Ectodermal cell (in vitro differentiated cells): ENCODE data around the gene GRIK1.

Source experiments
- H3K27ac ChIP-seq: 2 replicates; pipeline ENCODE4 v1.7.0; 2013; ENCODE audit warnings: mild to moderate bottlenecking, low read depth, low read length; ENCODE audit not compliant: insufficient read depth, poor library complexity, severe bottlenecking
- H3K27me3 ChIP-seq: 2 replicates; pipeline ENCODE4 v1.7.0; 2013; ENCODE audit warnings: mild to moderate bottlenecking, low read length; ENCODE audit not compliant: insufficient read depth, control insufficient read depth, poor library complexity, severe bottlenecking
- H3K36me3 ChIP-seq: one replicate; pipeline ENCODE4 v1.7.0; 2013; ENCODE audit warnings: low read length; ENCODE audit not compliant: control insufficient read depth, insufficient read depth
- H3K4me1 ChIP-seq: one replicate; pipeline ENCODE4 v1.7.0; 2013; ENCODE audit warnings: low read length; ENCODE audit not compliant: control insufficient read depth, insufficient read depth
- H3K4me3 ChIP-seq: 2 replicates; pipeline ENCODE4 v1.7.0; 2013; ENCODE audit warnings: low read depth, low read length, control low read depth; ENCODE audit not compliant: insufficient read depth
- H3K9me3 ChIP-seq: 2 replicates; pipeline ENCODE4 v1.7.0; 2013; ENCODE audit warnings: mild to moderate bottlenecking, low read length, moderate library complexity; ENCODE audit not compliant: control insufficient read depth
- WGBS, 2 experiments: methylation state at CpG; one replicate each; pipeline ENCODE4 v1.1.7; 2013; ENCODE audit warnings: missing lambda C conversion rate in 2 of 2; 5-methylcytosine and 5-hydroxymethylcytosine counted together

GRIK1 gene

GRCh38 chr21:29798840-29799239 is 141.0 kb downstream of the GRIK1 start:
- Histone ChIP-seq H3K36me3 (no peaks in the 10 kb centered on the region), H3K27ac (no peak overlapping the region), H3K27me3 (no peaks in the 10 kb centered on the region), H3K9me3 (no peaks in the 10 kb centered on the region), H3K4me3 (no peak overlapping the region), H3K4me1 (no peaks in the 10 kb centered on the region)
- 87 to 100% methylated on average over 3 of the region's 3 CpGs for WGBS, 2 experiments

- H3K36me3 ChIP-seq = no peaks in the 10 kb centered on the region
- no peaks in the 10 kb centered on the region for H3K27me3 ChIP-seq
- no peak overlapping the region for H3K27ac ChIP-seq
- no peaks in the 10 kb centered on the region for H3K4me1 ChIP-seq
- no peaks in the 10 kb centered on the region for H3K9me3 ChIP-seq
- no peak overlapping the region for H3K4me3 ChIP-seq
- WGBS, 2 experiments = 76 to 94% methylated on average over 2 of the region's 3 CpGs
These were observed 142.6 kb downstream of the GRIK1 start for GRCh38 chr21:29797155-29797554.

GRCh38 chr21:29793712-29794111 is 146.1 kb downstream of the GRIK1 start:
- H3K27ac ChIP-seq = no peak overlapping the region
- H3K27me3 ChIP-seq = no peaks in the 10 kb centered on the region
- no peaks in the 10 kb centered on the region for H3K4me1 ChIP-seq
- H3K36me3 ChIP-seq = no peaks in the 10 kb centered on the region
- H3K4me3 ChIP-seq = no peak overlapping the region
- no peaks in the 10 kb centered on the region for H3K9me3 ChIP-seq
- WGBS, 2 experiments = 100% methylated on average over 1 of the region's 4 CpGs; no CpG with 5 or more reads in 1 of the 2 experiments

GRCh38 chr21:29789393-29789792 is 150.4 kb downstream of the GRIK1 start:
- no peak overlapping the region for H3K4me3 ChIP-seq
- H3K36me3 ChIP-seq = no peaks in the 10 kb centered on the region
- H3K27me3 ChIP-seq = no peaks in the 10 kb centered on the region
- H3K4me1 ChIP-seq = no peaks in the 10 kb centered on the region
- no peak overlapping the region for H3K27ac ChIP-seq
- no peaks in the 10 kb centered on the region for H3K9me3 ChIP-seq
- 94 to 97% methylated on average over 3 of the region's 3 CpGs for WGBS, 2 experiments

GRCh38 chr21:29788752-29789151 is 151.0 kb downstream of the GRIK1 start:
- 87 to 94% methylated on average over 2 of the region's 2 CpGs for WGBS, 2 experiments

GRCh38 chr21:29787361-29787909 is 152.4 kb downstream of the GRIK1 start:
- Histone ChIP-seq H3K9me3 (no peaks in the 10 kb centered on the region), H3K36me3 (no peaks in the 10 kb centered on the region), H3K27me3 (no peaks in the 10 kb centered on the region), H3K27ac (no peak overlapping the region), H3K4me3 (no peak overlapping the region), H3K4me1 (no peaks in the 10 kb centered on the region)
- WGBS, 2 experiments = 93 to 96% methylated on average over 5 of the region's 5 CpGs

More at GRCh38 chr21:29788752-29789151, 151.0 kb downstream of the GRIK1 start:
- Histone ChIP-seq H3K27ac (no peak overlapping the region), H3K27me3 (no peaks in the 10 kb centered on the region), H3K36me3 (no peaks in the 10 kb centered on the region), H3K4me1 (no peaks in the 10 kb centered on the region), H3K4me3 (no peak overlapping the region), H3K9me3 (no peaks in the 10 kb centered on the region)

- no peaks in the 10 kb centered on the region for H3K4me1 ChIP-seq
- no peaks in the 10 kb centered on the region for H3K27me3 ChIP-seq
- no peaks in the 10 kb centered on the region for H3K36me3 ChIP-seq
- WGBS, 2 experiments = 83 to 87% methylated on average over 4 of the region's 4 CpGs
- H3K4me3 ChIP-seq = no peak overlapping the region
- H3K27ac ChIP-seq = no peak overlapping the region
- H3K9me3 ChIP-seq = no peaks in the 10 kb centered on the region
These were observed 153.1 kb downstream of the GRIK1 start for GRCh38 chr21:29786496-29787360.

- H3K9me3 ChIP-seq = no peaks in the 10 kb centered on the region
- H3K36me3 ChIP-seq = no peaks in the 10 kb centered on the region
- no peaks in the 10 kb centered on the region for H3K27me3 ChIP-seq
- no peak overlapping the region for H3K4me3 ChIP-seq
- H3K27ac ChIP-seq = no peak overlapping the region
- H3K4me1 ChIP-seq = peaks cover 3% of the 10 kb centered on the region
- WGBS, 2 experiments = 90% methylated on average over 1 to 2 of the region's 2 CpGs
These were observed 162.6 kb downstream of the GRIK1 start for GRCh38 chr21:29777160-29777559.

GRCh38 chr21:29775462-29775861 is 164.3 kb downstream of the GRIK1 start:
- Histone ChIP-seq H3K4me1 (peaks cover 3% of the 10 kb centered on the region), H3K36me3 (no peaks in the 10 kb centered on the region), H3K4me3 (no peak overlapping the region), H3K27me3 (no peaks in the 10 kb centered on the region), H3K9me3 (no peaks in the 10 kb centered on the region), H3K27ac (no peak overlapping the region)
- no CpG with 5 or more reads among the region's 1 CpG for WGBS, 2 experiments

GRCh38 chr21:29771491-29772066 is 168.2 kb downstream of the GRIK1 start:
- Histone ChIP-seq H3K9me3 (no peaks in the 10 kb centered on the region), H3K27me3 (no peaks in the 10 kb centered on the region), H3K27ac (no peak overlapping the region), H3K4me1 (peaks cover 3% of the 10 kb centered on the region), H3K4me3 (no peak overlapping the region), H3K36me3 (no peaks in the 10 kb centered on the region)
- WGBS, 2 experiments = 95 to 96% methylated on average over 4 of the region's 4 CpGs
